AG04450 (cell line): ENCODE results near the gene IFIT3. TPM values are rescaled to one million over a fixed set of nuclear protein-coding genes. Genes with fewer than 3 reads are reported as not detected.

ENCODE experiments used
- CTCF ChIA-PET: fragments of 300-600, 350-600 bp; formaldehyde crosslinking; extraction: SDS; loops from one replicate; lab custom pipeline; 2022; ENCODE audit warnings: antibody characterized with exemption, inconsistent platforms; lab: Charles Lee
- POLR2A ChIA-PET: fragments of 350-600 bp; formaldehyde crosslinking; extraction: SDS; loops from one replicate; lab custom pipeline; 2021; ENCODE audit warnings: antibody characterized with exemption, inconsistent platforms; lab: Yijun Ruan, JAX
- DNase-seq: peaks from one replicate; pipeline ENCODE4 v3.0.0-alpha.2; 2011; ENCODE audit warnings: low read depth, low spot score
- H3K27ac ChIP-seq: one replicate; pipeline ENCODE4 v1.5.1; 2012; ENCODE audit warnings: low read depth, low read length, control low read depth
- H3K27me3 ChIP-seq: one replicate; pipeline ENCODE4 v1.6.0; 2012; ENCODE audit warnings: low read length; ENCODE audit not compliant: control insufficient read depth, insufficient read depth
- H3K4me3 ChIP-seq: 2 replicates; pipeline ENCODE4 v1.5.1; 2011; ENCODE audit warnings: mild to moderate bottlenecking, low read depth, low read length, control low read depth
- H3K9me3 ChIP-seq: 2 replicates; pipeline ENCODE4 v1.5.1; 2012; ENCODE audit warnings: low read length; ENCODE audit not compliant: control insufficient read depth, insufficient read depth
- polyA plus RNA-seq: library from polyadenylated mRNA; depleted of rRNA; stranded (reverse); fragments of >200 nt; gene quantifications from 2 replicates; pipeline ENCODE4 v1.2.3, GENCODE V29; 2011
- TF ChIP-seq, protein P1 (sequence below): IDR thresholded peaks from 2 replicates; pipeline ENCODE4 v1.5.1; 2011; ENCODE audit warnings: low read depth, low read length, control low read depth, inconsistent platforms

The IFIT3 gene
- polyA plus RNA-seq, 1 experiment = 8.7 TPM

DNA sequence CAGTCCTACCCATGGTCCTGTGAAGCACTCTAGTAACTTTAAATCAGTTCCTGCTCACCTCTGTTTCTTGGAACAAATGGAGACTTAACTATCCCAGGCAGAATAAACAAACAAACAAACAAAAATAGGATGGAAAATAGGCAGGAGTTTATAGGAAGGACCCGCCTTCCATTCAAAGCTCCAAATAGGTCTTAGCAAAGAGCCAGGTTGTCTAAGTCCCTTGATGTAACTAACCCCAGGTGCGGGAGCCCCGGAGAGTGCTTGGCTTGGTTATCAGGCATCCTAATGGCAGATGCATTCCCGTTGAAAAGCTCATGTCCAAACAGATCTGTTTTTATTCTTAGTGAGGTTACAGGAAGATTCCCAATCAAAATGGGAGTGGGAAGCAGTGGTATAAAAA lies 23.8 kb upstream of the IFIT3 start:
- H3K9me3 ChIP-seq = no peaks in the 10 kb centered on the region
- TF ChIP-seq, protein P1, sequence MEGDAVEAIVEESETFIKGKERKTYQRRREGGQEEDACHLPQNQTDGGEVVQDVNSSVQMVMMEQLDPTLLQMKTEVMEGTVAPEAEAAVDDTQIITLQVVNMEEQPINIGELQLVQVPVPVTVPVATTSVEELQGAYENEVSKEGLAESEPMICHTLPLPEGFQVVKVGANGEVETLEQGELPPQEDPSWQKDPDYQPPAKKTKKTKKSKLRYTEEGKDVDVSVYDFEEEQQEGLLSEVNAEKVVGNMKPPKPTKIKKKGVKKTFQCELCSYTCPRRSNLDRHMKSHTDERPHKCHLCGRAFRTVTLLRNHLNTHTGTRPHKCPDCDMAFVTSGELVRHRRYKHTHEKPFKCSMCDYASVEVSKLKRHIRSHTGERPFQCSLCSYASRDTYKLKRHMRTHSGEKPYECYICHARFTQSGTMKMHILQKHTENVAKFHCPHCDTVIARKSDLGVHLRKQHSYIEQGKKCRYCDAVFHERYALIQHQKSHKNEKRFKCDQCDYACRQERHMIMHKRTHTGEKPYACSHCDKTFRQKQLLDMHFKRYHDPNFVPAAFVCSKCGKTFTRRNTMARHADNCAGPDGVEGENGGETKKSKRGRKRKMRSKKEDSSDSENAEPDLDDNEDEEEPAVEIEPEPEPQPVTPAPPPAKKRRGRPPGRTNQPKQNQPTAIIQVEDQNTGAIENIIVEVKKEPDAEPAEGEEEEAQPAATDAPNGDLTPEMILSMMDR = no peak
- no peak overlapping the region for H3K4me3 ChIP-seq
- no peaks in the 10 kb centered on the region for H3K27me3 ChIP-seq
- no peak for DNase-seq
- CTCF ChIA-PET = no interaction called here
- POLR2A ChIA-PET = no interaction called here
- H3K27ac ChIP-seq = no peak overlapping the region

DNA sequence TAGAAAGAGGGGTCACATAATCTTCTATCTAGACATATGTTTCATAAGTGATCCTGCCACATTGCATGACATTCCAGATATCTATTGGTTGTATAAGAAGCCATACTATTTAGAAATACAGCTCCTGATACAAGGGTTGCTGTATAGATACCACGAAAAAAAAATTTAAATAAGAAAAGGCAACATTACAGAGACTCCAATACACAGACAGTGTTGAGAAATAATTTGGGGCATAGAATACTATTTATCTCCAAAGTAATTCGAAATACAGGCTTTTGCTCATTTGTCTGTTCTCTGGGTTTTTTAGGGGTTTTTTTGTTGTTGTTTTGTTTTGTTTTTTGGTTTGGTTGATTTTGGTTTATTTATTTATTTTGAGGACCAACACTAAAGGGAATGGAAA lies 23.4 kb upstream of the IFIT3 start:
- H3K9me3 ChIP-seq = no peaks in the 10 kb centered on the region
- H3K27ac ChIP-seq = no peak overlapping the region
- TF ChIP-seq, protein P1 = no peak
- H3K4me3 ChIP-seq = no peak overlapping the region
- DNase-seq = no peak
- no peaks in the 10 kb centered on the region for H3K27me3 ChIP-seq
- ChIA-PET CTCF (interaction anchor here (1.1 kb wide), 1 partner anchor 65 kb away, joined by 4 read pairs; no protein-coding TSS in a partner anchor), POLR2A (no interaction called here)

DNA sequence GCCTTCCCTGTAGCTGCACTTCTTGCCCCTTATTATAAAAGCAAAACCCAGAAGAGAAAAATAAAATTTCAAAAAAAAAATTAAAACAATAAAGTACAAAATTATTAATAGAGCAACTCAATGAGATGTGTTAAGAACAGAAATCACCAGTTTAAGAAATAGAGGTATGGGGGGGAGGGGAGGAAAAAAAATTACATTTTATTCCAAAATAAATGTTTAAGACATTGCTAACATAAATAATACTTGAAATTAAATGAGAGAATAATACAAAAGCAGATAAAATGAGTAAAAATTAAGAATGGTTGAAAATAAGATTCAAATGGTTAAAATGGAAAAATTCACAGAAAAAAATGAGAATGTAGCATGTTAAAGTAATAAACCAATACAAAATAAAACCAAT lies 22.9 kb upstream of the IFIT3 start:
- DNase-seq = no peak
- POLR2A ChIA-PET = no interaction called here
- Histone ChIP-seq H3K9me3 (no peaks in the 10 kb centered on the region), H3K27ac (no peak overlapping the region), H3K27me3 (no peaks in the 10 kb centered on the region), H3K4me3 (no peak overlapping the region)
- TF ChIP-seq, protein P1 = no peak
- CTCF ChIA-PET = interaction anchor here (1.1 kb wide), 2 partner anchors 65 to 87 kb away, joined by 3 to 4 read pairs; no protein-coding TSS in a partner anchor

DNA sequence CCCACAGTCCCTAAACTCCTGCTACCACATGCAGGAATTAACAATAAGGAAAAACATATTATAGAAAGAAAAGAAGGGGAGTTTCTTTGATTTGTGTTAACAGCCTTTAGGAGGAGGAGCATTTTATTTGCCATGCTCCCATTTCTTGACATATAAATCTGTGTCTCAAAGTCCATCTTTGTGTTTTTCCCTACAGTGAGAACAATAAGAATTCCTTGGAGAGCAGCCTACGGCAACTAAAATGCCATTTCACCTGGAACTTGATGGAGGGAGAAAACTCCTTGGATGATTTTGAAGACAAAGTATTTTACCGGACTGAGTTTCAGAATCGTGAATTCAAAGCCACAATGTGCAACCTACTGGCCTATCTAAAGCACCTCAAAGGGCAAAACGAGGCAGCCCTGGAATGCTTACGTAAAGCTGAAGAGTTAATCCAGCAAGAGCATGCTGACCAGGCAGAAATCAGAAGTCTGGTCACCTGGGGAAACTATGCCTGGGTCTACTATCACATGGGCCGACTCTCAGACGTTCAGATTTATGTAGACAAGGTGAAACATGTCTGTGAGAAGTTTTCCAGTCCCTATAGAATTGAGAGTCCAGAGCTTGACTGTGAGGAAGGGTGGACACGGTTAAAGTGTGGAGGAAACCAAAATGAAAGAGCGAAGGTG lies 21.9 kb upstream of the IFIT3 start:
- no peaks in the 10 kb centered on the region for H3K27me3 ChIP-seq
- no peak overlapping the region for H3K27ac ChIP-seq
- TF ChIP-seq, protein P1 = no peak
- no peak for DNase-seq
- H3K4me3 ChIP-seq = no peak overlapping the region
- ChIA-PET POLR2A (no interaction called here), CTCF (interaction anchor here (1.1 kb wide), 2 partner anchors 64 to 88 kb away, joined by 3 to 4 read pairs; no protein-coding TSS in a partner anchor)
- no peaks in the 10 kb centered on the region for H3K9me3 ChIP-seq

GRCh38 chr10:89306434-89307268 lies 21.1 kb upstream of the IFIT3 start:
- Histone ChIP-seq H3K4me3 (no peak overlapping the region), H3K9me3 (no peaks in the 10 kb centered on the region), H3K27me3 (no peaks in the 10 kb centered on the region), H3K27ac (no peak overlapping the region)
- CTCF ChIA-PET = interaction anchor here (0.5 kb wide), 1 partner anchor 298 kb away, joined by 3 read pairs; no protein-coding TSS in a partner anchor
- TF ChIP-seq, protein P1 = no peak
- DNase-seq = no peak
- POLR2A ChIA-PET = no interaction called here
